CD14-positive monocyte (primary cell): ENCODE data around the gene PDGFD. TPM values are rescaled to one million over a fixed set of nuclear protein-coding genes. Genes with fewer than 3 reads are reported as not detected.

ENCODE experiments used
- DNase-seq, 3 donors: peaks; one replicate each; pipeline ENCODE4 v3.0.0-alpha.2; 2011 to 2022
- H2AFZ ChIP-seq: 2 replicates; pipeline ENCODE4 v1.6.0; 2012; ENCODE audit warnings: mild to moderate bottlenecking, low read depth, low read length, inconsistent platforms; ENCODE audit not compliant: insufficient read depth, poor library complexity, severe bottlenecking
- H3K27ac ChIP-seq, 2 donors: 1 replicate in 1 of 2; 2 replicates in 1 of 2; pipeline ENCODE4 v1.5.1; 2012 to 2013; ENCODE audit warnings: low read length in 2 of 2, control low read depth in 1 of 2, inconsistent platforms in 1 of 2, low read depth in 1 of 2, mild to moderate bottlenecking in 1 of 2
- H3K27me3 ChIP-seq, 2 donors: one replicate each; pipeline versions ENCODE4 v1.6.0 to v1.6.1; 2011 to 2013; ENCODE audit warnings: low read length in 2 of 2; ENCODE audit not compliant: control insufficient read depth in 2 of 2, insufficient read depth in 2 of 2
- H3K36me3 ChIP-seq, 2 donors: replicated peaks in 1 of 2; 1 replicate in 1 of 2; 2 replicates in 1 of 2; pipeline versions ENCODE4 v1.5.1 to v1.6.1; 2012 to 2013; ENCODE audit warnings: low read length in 2 of 2, control low read depth in 1 of 2, inconsistent platforms in 1 of 2, mild to moderate bottlenecking in 1 of 2; ENCODE audit not compliant: insufficient read depth in 2 of 2, control insufficient read depth in 1 of 2
- H3K4me1 ChIP-seq, 2 donors: 1 replicate in 1 of 2; 2 replicates in 1 of 2; pipeline versions ENCODE4 v1.5.1 to v1.6.1; 2012 to 2013; ENCODE audit warnings: low read length in 2 of 2, control low read depth in 1 of 2, inconsistent platforms in 1 of 2, mild to moderate bottlenecking in 1 of 2, moderate library complexity in 1 of 2; ENCODE audit not compliant: insufficient read depth in 2 of 2, control insufficient read depth in 1 of 2
- H3K4me2 ChIP-seq: replicated peaks from 2 replicates; pipeline ENCODE3; 2012; ENCODE audit warnings: low read length, moderate library complexity, mild to moderate bottlenecking; ENCODE audit not compliant: poor library complexity, severe bottlenecking; ENCODE audit errors: extremely low read depth
- H3K4me3 ChIP-seq, 3 experiments: fragments of 200-600 bp in 1 of 3; sonication (generic) in 1 of 3; replicated peaks in 1 of 3; 1 replicate in 2 of 3; 2 replicates in 1 of 3; pipeline ENCODE4 v1.5.1; 2011 to 2013; ENCODE audit warnings: low read length in 3 of 3, mild to moderate bottlenecking in 3 of 3, control low read depth in 2 of 3, low read depth in 2 of 3, inconsistent platforms in 1 of 3, moderate library complexity in 1 of 3
- H3K79me2 ChIP-seq: 2 replicates; pipeline ENCODE4 v1.6.0; 2012; ENCODE audit warnings: mild to moderate bottlenecking, control low read depth, inconsistent platforms, low read length, moderate library complexity; ENCODE audit not compliant: insufficient read depth
- H3K9ac ChIP-seq: 2 replicates; pipeline ENCODE4 v1.6.0; 2017; ENCODE audit warnings: low read length, mild to moderate bottlenecking; ENCODE audit not compliant: insufficient read depth, poor library complexity, severe bottlenecking
- H3K9me3 ChIP-seq, 2 donors: replicated peaks in 1 of 2; 1 replicate in 1 of 2; 2 replicates in 1 of 2; pipeline versions ENCODE4 v1.5.1 to v1.6.1; 2012 to 2013; ENCODE audit warnings: low read length in 2 of 2, control low read depth in 1 of 2; ENCODE audit not compliant: control insufficient read depth in 1 of 2, insufficient read depth in 1 of 2
- H4K20me1 ChIP-seq: 2 replicates; pipeline ENCODE4 v1.6.0; 2012; ENCODE audit warnings: mild to moderate bottlenecking, low read length, control low read depth, moderate library complexity; ENCODE audit not compliant: insufficient read depth
- H3K27ac Mint-ChIP-seq, 7 donors: one replicate each; pipeline ENCODE4 v1.8.0; 2020; ENCODE audit warnings: mild to moderate bottlenecking in 7 of 7, mixed read lengths in 7 of 7, moderate library complexity in 6 of 7, inconsistent platforms in 2 of 7
- H3K27me3 Mint-ChIP-seq, 3 donors: one replicate each; pipeline ENCODE4 v1.8.0; 2021 to 2022; ENCODE audit warnings: low read depth in 3 of 3, mild to moderate bottlenecking in 3 of 3, mixed read lengths in 3 of 3, moderate library complexity in 3 of 3, inconsistent platforms in 1 of 3
- H3K36me3 Mint-ChIP-seq, 2 donors: one replicate each; pipeline ENCODE4 v1.8.0; 2020; ENCODE audit warnings: mixed read lengths in 2 of 2, inconsistent platforms in 1 of 2, mild to moderate bottlenecking in 1 of 2
- H3K4me1 Mint-ChIP-seq: one replicate; pipeline ENCODE4 v1.8.0; 2020; ENCODE audit warnings: mild to moderate bottlenecking, mixed read lengths
- H3K4me3 Mint-ChIP-seq, 2 donors: one replicate each; pipeline ENCODE4 v1.8.0; 2020; ENCODE audit warnings: mild to moderate bottlenecking in 2 of 2, mixed read lengths in 2 of 2, moderate library complexity in 1 of 2
- H3K9me3 Mint-ChIP-seq, 7 donors: one replicate each; pipeline ENCODE4 v1.8.0; 2020 to 2022; ENCODE audit warnings: mixed read lengths in 7 of 7, mild to moderate bottlenecking in 6 of 7, moderate library complexity in 6 of 7, inconsistent platforms in 2 of 7
- WGBS: methylation state at CpG from one replicate; pipeline ENCODE4 v1.1.5; 2013; ENCODE audit warnings: missing lambda C conversion rate; ENCODE audit not compliant: insufficient coverage; 5-methylcytosine and 5-hydroxymethylcytosine counted together
- intact Hi-C, 2 donors: fragments of 100-400 bp; cut with micrococcal nuclease; formaldehyde crosslinking; loops; one replicate each; pipeline versions ENCODE4 v1.15.0 to v1.15.1; 2023
- polyA plus RNA-seq, 3 donors: library from polyadenylated mRNA; depleted of rRNA in 1 of 3; unstranded in 2 of 3; stranded (reverse) in 1 of 3; fragments of 300-500 nt in 2 of 3; fragments of >200 nt in 1 of 3; fragmentation: Illumina TruSeq in 2 of 3; gene quantifications; 1 replicate in 2 of 3; 2 replicates in 1 of 3; pipeline ENCODE4 v1.2.3, GENCODE V29; 2012 to 2021
- TF ChIP-seq, protein P1 (sequence below): fragments of 200-600 bp; IDR thresholded peaks from one replicate; pipeline ENCODE4 v1.8.0; 2022; ENCODE audit warnings: antibody characterized with exemption, mild to moderate bottlenecking

PDGFD gene
- polyA plus RNA-seq, 3 donors = 0.05 to 0.15 TPM; not detected in 1

DNA sequence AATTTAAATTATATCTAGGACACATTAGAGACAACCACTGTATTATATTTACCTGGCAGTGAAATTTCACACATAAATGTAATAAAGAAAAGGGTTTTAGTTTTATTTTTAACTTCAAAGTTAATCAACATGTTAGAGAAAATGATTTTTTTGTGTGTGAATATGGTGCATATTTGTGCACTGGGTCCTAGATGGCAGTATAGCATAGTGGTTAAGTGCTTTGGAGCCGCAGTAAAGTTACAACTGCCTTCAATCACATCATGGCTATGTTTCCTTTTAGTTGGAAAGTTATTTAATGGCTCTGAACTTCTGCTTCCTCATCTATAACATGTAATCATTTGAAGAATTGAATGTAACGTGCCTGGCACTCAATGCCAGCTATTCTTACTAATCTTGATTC is 236.4 kb downstream of the PDGFD start:
- no peaks in the 10 kb centered on the region for H3K36me3 ChIP-seq
- no peak overlapping the region for H3K9ac ChIP-seq
- H3K27me3 Mint-ChIP-seq = peaks cover 0 to 7% (median 0%) of the 10 kb centered on the region in 3 donors
- no peak overlapping the region for H3K4me3 Mint-ChIP-seq
- H3K4me1 Mint-ChIP-seq = no peaks in the 10 kb centered on the region
- intact Hi-C loops = no loop called here
- no peaks in the 10 kb centered on the region for H3K79me2 ChIP-seq
- TF ChIP-seq, protein P1, sequence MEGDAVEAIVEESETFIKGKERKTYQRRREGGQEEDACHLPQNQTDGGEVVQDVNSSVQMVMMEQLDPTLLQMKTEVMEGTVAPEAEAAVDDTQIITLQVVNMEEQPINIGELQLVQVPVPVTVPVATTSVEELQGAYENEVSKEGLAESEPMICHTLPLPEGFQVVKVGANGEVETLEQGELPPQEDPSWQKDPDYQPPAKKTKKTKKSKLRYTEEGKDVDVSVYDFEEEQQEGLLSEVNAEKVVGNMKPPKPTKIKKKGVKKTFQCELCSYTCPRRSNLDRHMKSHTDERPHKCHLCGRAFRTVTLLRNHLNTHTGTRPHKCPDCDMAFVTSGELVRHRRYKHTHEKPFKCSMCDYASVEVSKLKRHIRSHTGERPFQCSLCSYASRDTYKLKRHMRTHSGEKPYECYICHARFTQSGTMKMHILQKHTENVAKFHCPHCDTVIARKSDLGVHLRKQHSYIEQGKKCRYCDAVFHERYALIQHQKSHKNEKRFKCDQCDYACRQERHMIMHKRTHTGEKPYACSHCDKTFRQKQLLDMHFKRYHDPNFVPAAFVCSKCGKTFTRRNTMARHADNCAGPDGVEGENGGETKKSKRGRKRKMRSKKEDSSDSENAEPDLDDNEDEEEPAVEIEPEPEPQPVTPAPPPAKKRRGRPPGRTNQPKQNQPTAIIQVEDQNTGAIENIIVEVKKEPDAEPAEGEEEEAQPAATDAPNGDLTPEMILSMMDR = no peak
- H3K4me1 ChIP-seq = no peaks in the 10 kb centered on the region
- no peak for DNase-seq
- H4K20me1 ChIP-seq = no peaks in the 10 kb centered on the region
- H3K36me3 Mint-ChIP-seq = no peaks in the 10 kb centered on the region
- no peak overlapping the region for H3K4me3 ChIP-seq
- H3K9me3 ChIP-seq = no peaks in the 10 kb centered on the region
- no peak overlapping the region for H3K4me2 ChIP-seq
- no peak overlapping the region for H3K27ac Mint-ChIP-seq
- no peak overlapping the region for H3K27ac ChIP-seq
- H2AFZ ChIP-seq = no peak overlapping the region
- no peaks in the 10 kb centered on the region for H3K27me3 ChIP-seq
- H3K9me3 Mint-ChIP-seq = no peaks in the 10 kb centered on the region
- WGBS = no CpG with 5 or more reads among the region's 2 CpGs

DNA sequence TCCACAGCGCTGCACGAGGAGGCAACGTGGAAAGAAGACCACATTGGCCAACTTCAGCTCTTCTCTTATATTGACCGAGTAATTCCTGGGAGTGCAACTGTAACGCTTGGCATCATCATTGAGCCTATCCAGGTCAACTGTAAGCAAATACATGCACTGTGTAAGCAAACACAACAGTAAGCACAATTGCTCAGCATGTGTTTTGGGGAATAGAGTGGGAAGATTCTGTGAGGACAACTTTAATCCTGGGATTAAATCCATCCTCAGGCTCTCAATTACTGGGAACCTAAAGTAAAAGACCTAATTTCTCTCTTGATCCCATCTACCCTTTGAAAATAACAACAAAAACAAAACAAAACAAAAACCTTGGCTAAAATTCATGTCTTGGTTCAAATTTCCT is 237.0 kb downstream of the PDGFD start:
- Histone ChIP-seq H3K4me3 (no peak overlapping the region), H3K27ac (no peak overlapping the region), H3K4me1 (no peaks in the 10 kb centered on the region), H3K4me2 (no peak overlapping the region), H3K9ac (no peak overlapping the region), H3K79me2 (no peaks in the 10 kb centered on the region), H3K27me3 (no peaks in the 10 kb centered on the region), H2AFZ (no peak overlapping the region), H3K36me3 (no peaks in the 10 kb centered on the region), H4K20me1 (no peaks in the 10 kb centered on the region), H3K9me3 (no peaks in the 10 kb centered on the region)
- Mint-ChIP-seq H3K27me3 (peaks cover 0 to 7% (median 0%) of the 10 kb centered on the region in 3 donors), H3K9me3 (no peaks in the 10 kb centered on the region), H3K27ac (peak overlapping the region in 1 of 7 donors; percentile 13), H3K4me1 (no peaks in the 10 kb centered on the region), H3K4me3 (no peak overlapping the region), H3K36me3 (no peaks in the 10 kb centered on the region)
- WGBS = 91% methylated on average over 3 of the region's 5 CpGs
- no peak for DNase-seq
- TF ChIP-seq, protein P1 = no peak
- intact Hi-C loops = no loop called here
